Measurements from ENCODE around the gene UBA1. TPM values are rescaled to one million over a fixed set of nuclear protein-coding genes. Genes with fewer than 3 reads are reported as not detected.
A peak's percentile ranks its signal among the peaks of the same experiment; 100 is the strongest.

The UBA1 gene
- total and polyA plus RNA-seq, 2 of the 13 experiments (the other 11 are each of a cell fraction or from before 2014, with no cell fraction given): 93.3 to 129 TPM

GRCh38 chrX:47196098-47196497 lies 2.5 kb downstream of the UBA1 start:
- FAIRE-seq (no peak), ATAC-seq (no peak), DNase-seq (ENCODE audit: low spot score) (no peak)
- 71% methylated on average over 3 of the region's 3 CpGs for WGBS (ENCODE audit: low lambda C conversion rate)
- BruUV-seq (replicated peaks): no TSS peak
- Histone ChIP-seq H3K9me3 (ENCODE audit: low read length) (no peaks in the 10 kb centered on the region), H4K20me1 (ENCODE audit: insufficient read depth, low read length) (peaks cover 8% of the 10 kb centered on the region), H3K4me1 (ENCODE audit: insufficient read depth, low read length) (peaks cover 77% of the 10 kb centered on the region), H3K9ac (ENCODE audit: insufficient read depth, low read depth, low read length) (0 out of 2 replicates have a peak overlapping the region, but pooled peaks have one; percentile 8), H3K27me3 (ENCODE audit: control insufficient read depth in 1 of 2, insufficient read depth in 2 of 2, low read length in 2 of 2) (no peaks in the 10 kb centered on the region; a peak in 1 of 5 replicates), H3K27ac (ENCODE audit: extremely low read length, insufficient read depth, low read length) (no peak overlapping the region), H3K4me2 (ENCODE audit: low read depth, low read length) (peak overlapping the region; percentile 47), H2AFZ (ENCODE audit: low read length) (no peak overlapping the region), H3K4me3 (replicated peaks in 1 of 3; ENCODE audit: insufficient read depth in 1 of 3, low read depth in 2 of 3, low read length in 3 of 3) (peak overlapping the region in 1 of 3 experiments; percentile 16; a peak in 1 of 6 replicates), H3K79me2 (ENCODE audit: insufficient read depth, low read length) (peaks cover 44% of the 10 kb centered on the region), H3K36me3 (replicated peaks in 1 of 2; ENCODE audit: control insufficient read depth in 1 of 2, insufficient read depth in 2 of 2, low read length in 2 of 2) (peaks cover 5 to 22% of the 10 kb centered on the region in 2 experiments; a peak in 3 of 5 replicates)
- intact Hi-C loops (cut with micrococcal nuclease; ENCODE audit: unreplicated experiment): no loop called here
- ChIA-PET POLR2A (interaction anchor here (0.6 kb wide), 1 partner anchor 187 kb away, joined by 3 read pairs; no protein-coding TSS in a partner anchor), CTCF (ENCODE audit: low intra/inter-chr PET ratio, low total read pairs) (no interaction called here)
- in situ Hi-C loops (cut with HindIII; ENCODE audit: extremely low pct_ligation_motif_present, low pct_unique_long_range_greater_than_20kb): no loop called here
- no peak for TF ChIP-seq GRHL1 (CRISPR knock-in tag; conservative IDR thresholded peaks at IDR 0.05)
- TF ChIP-seq LBX2 (CRISPR knock-in tag; IDR thresholded peaks at IDR 0.05; ENCODE audit: borderline replicate concordance): no peak
- TF ChIP-seq ZNF275 (CRISPR knock-in tag; IDR thresholded peaks at IDR 0.05; ENCODE audit: borderline replicate concordance): no peak
- no peak for TF ChIP-seq CREB1 (IDR thresholded peaks at IDR 0.05)
- TF ChIP-seq CREB1 (CRISPR knock-in tag; IDR thresholded peaks at IDR 0.05): no peak
- TF ChIP-seq EED (CRISPR knock-in tag; IDR thresholded peaks at IDR 0.05): no peak
- TF ChIP-seq REPIN1 (CRISPR knock-in tag; IDR thresholded peaks at IDR 0.05; ENCODE audit: borderline replicate concordance, low read depth): no peak
- no peak for TF ChIP-seq SRSF9 (IDR thresholded peaks at IDR 0.05; ENCODE audit: borderline replicate concordance, insufficient read depth, low read depth, low read length, poor library complexity, severe bottlenecking)
- no peak for TF ChIP-seq ELF4 (CRISPR knock-in tag; IDR thresholded peaks at IDR 0.05; ENCODE audit: borderline replicate concordance)
- TF ChIP-seq FOXP1 (IDR thresholded peaks at IDR 0.05): no peak
- no peak for TF ChIP-seq FOXP1 (CRISPR knock-in tag; IDR thresholded peaks at IDR 0.05)
- no peak for TF ChIP-seq DMTF1 (CRISPR knock-in tag; IDR thresholded peaks at IDR 0.05)
- no peak for TF ChIP-seq ZC3H4 (CRISPR knock-in tag; IDR thresholded peaks at IDR 0.05; ENCODE audit: borderline replicate concordance)
- no peak for TF ChIP-seq THRA (CRISPR knock-in tag; IDR thresholded peaks at IDR 0.05; ENCODE audit: borderline replicate concordance)
- TF ChIP-seq CC2D1A (CRISPR knock-in tag; IDR thresholded peaks at IDR 0.05): no peak
